PC-9 (cell line): Measurements from ENCODE around the gene OLFML1. TPM values are rescaled to one million over a fixed set of nuclear protein-coding genes. Genes with fewer than 3 reads are reported as not detected.

Experiments
- BruUV-seq: library from RNA; stranded (reverse); fragments of 400-500 nt; replicated peaks from 2 replicates; lab custom pipeline; 2021; lab: Mats Ljungman, UMichigan
- CTCF ChIA-PET: fragments of 300-600 bp; sonication (Branson Sonifier 250); formaldehyde crosslinking; loops from one replicate; lab custom pipeline; 2022; ENCODE audit warnings: antibody characterized with exemption; lab: Charles Lee
- POLR2A ChIA-PET: fragments of 300-600 bp; sonication (Branson Sonifier 250); formaldehyde crosslinking; loops from one replicate; lab custom pipeline; 2022; ENCODE audit warnings: antibody characterized with exemption; ENCODE audit not compliant: unreplicated experiment; lab: Charles Lee
- DNase-seq, 2 experiments: peaks; one replicate each; pipeline versions ENCODE4 v3.0.0 to v3.0.0-alpha.2; 2015 to 2022; ENCODE audit warnings: mixed read lengths in 1 of 2
- H2AFZ ChIP-seq: fragments of 200-600 bp; sonication (generic); 2 replicates; pipeline ENCODE4 v1.8.1; 2017; ENCODE audit warnings: antibody characterized with exemption
- H3F3A ChIP-seq: fragments of 200-600 bp; sonication (generic); 2 replicates; pipeline ENCODE4 v1.8.1; 2017; ENCODE audit warnings: antibody characterized with exemption, mild to moderate bottlenecking, low read depth; ENCODE audit not compliant: insufficient read depth
- H3K27ac ChIP-seq: fragments of 200-600 bp; sonication (generic); 2 replicates; pipeline ENCODE4 v1.6.1; 2016; ENCODE audit warnings: mixed run types
- H3K27me3 ChIP-seq: fragments of 200-600 bp; sonication (generic); 2 replicates; pipeline ENCODE4 v1.6.1; 2016; ENCODE audit warnings: low read depth, mixed run types; ENCODE audit not compliant: insufficient read depth
- H3K36me3 ChIP-seq: fragments of 200-600 bp; sonication (generic); 2 replicates; pipeline ENCODE4 v1.6.1; 2016; ENCODE audit warnings: low read depth, mixed run types
- H3K4me1 ChIP-seq: fragments of 200-600 bp; sonication (generic); replicated peaks from 2 replicates; pipeline ENCODE4 v1.6.1; 2016; ENCODE audit warnings: mixed run types; ENCODE audit not compliant: insufficient read depth
- H3K4me2 ChIP-seq: fragments of 200-600 bp; sonication (generic); 2 replicates; pipeline ENCODE4 v1.6.1; 2017; ENCODE audit warnings: mixed run types
- H3K4me3 ChIP-seq: fragments of 200-600 bp; sonication (generic); 2 replicates; pipeline ENCODE4 v1.6.1; 2016; ENCODE audit warnings: mixed run types
- H3K79me2 ChIP-seq: fragments of 200-600 bp; sonication (generic); 2 replicates; pipeline ENCODE4 v1.6.1; 2017; ENCODE audit warnings: low read depth, mixed run types
- H3K9me2 ChIP-seq: fragments of 200-600 bp; sonication (generic); 2 replicates; pipeline ENCODE4 v1.8.1; 2017; ENCODE audit warnings: mild to moderate bottlenecking; ENCODE audit not compliant: insufficient read depth
- H3K9me3 ChIP-seq: fragments of 200-600 bp; sonication (generic); 2 replicates; pipeline ENCODE4 v1.8.1; 2016; ENCODE audit warnings: low read depth; ENCODE audit not compliant: insufficient read depth
- H4K20me1 ChIP-seq: fragments of 200-600 bp; sonication (generic); 2 replicates; pipeline ENCODE4 v1.8.1; 2017; ENCODE audit not compliant: insufficient read depth
- CTCF ChIP-seq: fragments of 200-600 bp; sonication (generic); conservative IDR thresholded peaks from 2 replicates; pipeline ENCODE4 v1.6.1; 2017; ENCODE audit warnings: mixed run types, antibody characterized with exemption, mild to moderate bottlenecking, moderate library complexity
- EZH2 ChIP-seq: fragments of 200-600 bp; sonication (generic); IDR thresholded peaks from 2 replicates; pipeline ENCODE4 v1.8.0; 2017; ENCODE audit warnings: antibody characterized with exemption, low read depth
- intact Hi-C: fragments of 100-400 bp; cut with micrococcal nuclease; formaldehyde crosslinking; loops from one replicate; pipeline ENCODE4 v1.10.0; 2022; ENCODE audit not compliant: unreplicated experiment
- total RNA-seq: library from RNA; stranded (reverse); gene quantifications from 2 replicates; pipeline ENCODE4 v1.2.3, GENCODE V29; 2021

The OLFML1 gene
- total RNA-seq, 1 experiment from 2014 or later = not detected

GRCh38 chr11:7558046-7558445 is 72.7 kb downstream of the OLFML1 start:
- no peak overlapping the region for H3K27ac ChIP-seq
- no peak overlapping the region for H3K4me3 ChIP-seq
- no peaks in the 10 kb centered on the region for H3K9me3 ChIP-seq
- no peaks in the 10 kb centered on the region for H3F3A ChIP-seq
- no peaks in the 10 kb centered on the region for H3K9me2 ChIP-seq
- H3K4me1 ChIP-seq = no peaks in the 10 kb centered on the region
- no peaks in the 10 kb centered on the region for H4K20me1 ChIP-seq
- H3K4me2 ChIP-seq = no peak overlapping the region
- POLR2A ChIA-PET = no interaction called here
- no peaks in the 10 kb centered on the region for H3K27me3 ChIP-seq
- CTCF ChIA-PET = interaction anchor here (0.6 kb wide), 1 partner anchor 140 kb away, joined by 3 read pairs; no protein-coding TSS in a partner anchor
- DNase-seq = no peak
- intact Hi-C loops = no loop called here
- H3K36me3 ChIP-seq = no peaks in the 10 kb centered on the region
- no TSS peak for BruUV-seq
- no peak for TF ChIP-seq CTCF
- TF ChIP-seq EZH2 = no peak
- H3K79me2 ChIP-seq = no peaks in the 10 kb centered on the region
- H2AFZ ChIP-seq = no peak overlapping the region

- no TSS peak for BruUV-seq
- Histone ChIP-seq H3K36me3 (no peaks in the 10 kb centered on the region), H4K20me1 (no peaks in the 10 kb centered on the region), H3K4me3 (no peak overlapping the region), H3F3A (no peaks in the 10 kb centered on the region), H3K4me1 (no peaks in the 10 kb centered on the region), H3K27me3 (no peaks in the 10 kb centered on the region), H3K79me2 (no peaks in the 10 kb centered on the region), H3K9me3 (no peaks in the 10 kb centered on the region), H3K27ac (no peak overlapping the region), H3K4me2 (no peak overlapping the region), H2AFZ (no peak overlapping the region), H3K9me2 (no peaks in the 10 kb centered on the region)
- ChIA-PET CTCF (no interaction called here), POLR2A (no interaction called here)
- DNase-seq = no peak
- TF ChIP-seq CTCF (no peak), EZH2 (no peak)
- intact Hi-C loops = no loop called here
Observed at GRCh38 chr11:7559398-7560283, 74.3 kb downstream of the OLFML1 start.

Other genes with a start within 250 kb of the OLFML1 start
- gene SYT9, start 233.6 kb upstream of the OLFML1 start, total RNA-seq = not detected in 2 replicates
- 13.6 and 13.9 TPM in 2 replicates for gene PPFIBP2, start 28.5 kb downstream of the OLFML1 start, total RNA-seq
- gene CYB5R2, start 188.0 kb downstream of the OLFML1 start, total RNA-seq = 13.2 and 16.7 TPM in 2 replicates
- 4.8 and 5.3 TPM in 2 replicates for gene OVCH2, start 221.0 kb downstream of the OLFML1 start, total RNA-seq